ENCODE data around the gene TRPM3.

The TRPM3 gene

GRCh38 chr9:70947511-70947910 is 173.9 kb downstream of the TRPM3 start:
- no peaks in the 10 kb centered on the region for H3K9me2 ChIP-seq (replicated peaks; ENCODE audit: insufficient read depth, low read length)
- H3K27me3 ChIP-seq (replicated peaks; ENCODE audit: insufficient read depth, low read length) = no peaks in the 10 kb centered on the region
- no peak for TF ChIP-seq EZH2phosphoT487 (IDR thresholded peaks at IDR 0.05; ENCODE audit: low read length)
- DNase-seq = no peak
- H3K4me2 ChIP-seq (ENCODE audit: low read depth, low read length) = no peak overlapping the region
- H3K79me2 ChIP-seq (ENCODE audit: low read length) = no peaks in the 10 kb centered on the region
- no peak overlapping the region for H3K9ac ChIP-seq (ENCODE audit: low read length)
- H3K27ac ChIP-seq (ENCODE audit: low read length) = no peak overlapping the region
- H3F3A ChIP-seq (ENCODE audit: insufficient read depth, low read length) = no peaks in the 10 kb centered on the region
- H4K20me1 ChIP-seq (ENCODE audit: insufficient read depth, low read length) = no peaks in the 10 kb centered on the region
- no peaks in the 10 kb centered on the region for H3K9me3 ChIP-seq (replicated peaks; ENCODE audit: insufficient read depth, low read length)
- peaks cover 12% of the 10 kb centered on the region for H3K4me1 ChIP-seq (ENCODE audit: low read length)
- H3K36me3 ChIP-seq (replicated peaks; ENCODE audit: insufficient read depth, low read length) = no peaks in the 10 kb centered on the region
- no peak overlapping the region for H3K4me3 ChIP-seq (ENCODE audit: low read length)
- no peak overlapping the region for H2AFZ ChIP-seq (ENCODE audit: low read length)

GRCh38 chr9:70947086-70947485 is 174.3 kb downstream of the TRPM3 start:
- H3K4me3 ChIP-seq (ENCODE audit: low read length) = no peak overlapping the region
- H3K36me3 ChIP-seq (replicated peaks; ENCODE audit: insufficient read depth, low read length) = no peaks in the 10 kb centered on the region
- no peaks in the 10 kb centered on the region for H4K20me1 ChIP-seq (ENCODE audit: insufficient read depth, low read length)
- no peaks in the 10 kb centered on the region for H3K27me3 ChIP-seq (replicated peaks; ENCODE audit: insufficient read depth, low read length)
- H3F3A ChIP-seq (ENCODE audit: insufficient read depth, low read length) = no peaks in the 10 kb centered on the region
- H3K9me3 ChIP-seq (replicated peaks; ENCODE audit: insufficient read depth, low read length) = no peaks in the 10 kb centered on the region
- H3K9ac ChIP-seq (ENCODE audit: low read length) = no peak overlapping the region
- H3K4me1 ChIP-seq (ENCODE audit: low read length) = peaks cover 12% of the 10 kb centered on the region
- TF ChIP-seq EZH2phosphoT487 (IDR thresholded peaks at IDR 0.05; ENCODE audit: low read length) (no peak), CTCF (IDR thresholded peaks at IDR 0.05; ENCODE audit: low read length) (no peak), EZH2 (optimal IDR thresholded peaks at IDR 0.05; ENCODE audit: low read depth, low read length) (no peak)
- no peaks in the 10 kb centered on the region for H3K79me2 ChIP-seq (ENCODE audit: low read length)
- DNase-seq = no peak
- no peaks in the 10 kb centered on the region for H3K9me2 ChIP-seq (replicated peaks; ENCODE audit: insufficient read depth, low read length)
- no peak overlapping the region for H3K4me2 ChIP-seq (ENCODE audit: low read depth, low read length)
- no peak overlapping the region for H3K27ac ChIP-seq (ENCODE audit: low read length)
- no peak overlapping the region for H2AFZ ChIP-seq (ENCODE audit: low read length)

GRCh38 chr9:70945301-70945700 is 176.1 kb downstream of the TRPM3 start:
- H3K9me3 ChIP-seq (replicated peaks; ENCODE audit: insufficient read depth, low read length) = no peaks in the 10 kb centered on the region
- no peak overlapping the region for H3K4me3 ChIP-seq (ENCODE audit: low read length)
- H3K4me2 ChIP-seq (ENCODE audit: low read depth, low read length) = no peak overlapping the region
- H3K4me1 ChIP-seq (ENCODE audit: low read length) = peaks cover 12% of the 10 kb centered on the region
- no peak for DNase-seq
- no peaks in the 10 kb centered on the region for H3K79me2 ChIP-seq (ENCODE audit: low read length)
- no peak overlapping the region for H3K9ac ChIP-seq (ENCODE audit: low read length)
- no peaks in the 10 kb centered on the region for H3K36me3 ChIP-seq (replicated peaks; ENCODE audit: insufficient read depth, low read length)
- no peak overlapping the region for H2AFZ ChIP-seq (ENCODE audit: low read length)
- no peak overlapping the region for H3K27ac ChIP-seq (ENCODE audit: low read length)
- no peaks in the 10 kb centered on the region for H4K20me1 ChIP-seq (ENCODE audit: insufficient read depth, low read length)
- H3K27me3 ChIP-seq (replicated peaks; ENCODE audit: insufficient read depth, low read length) = no peaks in the 10 kb centered on the region
- H3F3A ChIP-seq (ENCODE audit: insufficient read depth, low read length) = no peaks in the 10 kb centered on the region
- no peaks in the 10 kb centered on the region for H3K9me2 ChIP-seq (replicated peaks; ENCODE audit: insufficient read depth, low read length)
- TF ChIP-seq EZH2 (optimal IDR thresholded peaks at IDR 0.05; ENCODE audit: low read depth, low read length) = no peak
- TF ChIP-seq EZH2phosphoT487 (IDR thresholded peaks at IDR 0.05; ENCODE audit: low read length) = no peak
- no peak for TF ChIP-seq CTCF (IDR thresholded peaks at IDR 0.05; ENCODE audit: low read length)

GRCh38 chr9:70941191-70941590 is 180.2 kb downstream of the TRPM3 start:
- H3K27me3 ChIP-seq (replicated peaks; ENCODE audit: insufficient read depth, low read length) = no peaks in the 10 kb centered on the region
- no peaks in the 10 kb centered on the region for H3K79me2 ChIP-seq (ENCODE audit: low read length)
- H3K27ac ChIP-seq (ENCODE audit: low read length) = no peak overlapping the region
- H3K4me1 ChIP-seq (ENCODE audit: low read length) = no peaks in the 10 kb centered on the region
- no peak for TF ChIP-seq EZH2phosphoT487 (IDR thresholded peaks at IDR 0.05; ENCODE audit: low read length)
- TF ChIP-seq CTCF (IDR thresholded peaks at IDR 0.05; ENCODE audit: low read length) = no peak
- no peak for TF ChIP-seq EZH2 (optimal IDR thresholded peaks at IDR 0.05; ENCODE audit: low read depth, low read length)
- DNase-seq = no peak
- no peak overlapping the region for H3K9ac ChIP-seq (ENCODE audit: low read length)
- H3K9me2 ChIP-seq (replicated peaks; ENCODE audit: insufficient read depth, low read length) = no peaks in the 10 kb centered on the region
- no peak overlapping the region for H2AFZ ChIP-seq (ENCODE audit: low read length)
- no peaks in the 10 kb centered on the region for H3K9me3 ChIP-seq (replicated peaks; ENCODE audit: insufficient read depth, low read length)
- no peaks in the 10 kb centered on the region for H4K20me1 ChIP-seq (ENCODE audit: insufficient read depth, low read length)
- no peaks in the 10 kb centered on the region for H3K36me3 ChIP-seq (replicated peaks; ENCODE audit: insufficient read depth, low read length)
- H3K4me3 ChIP-seq (ENCODE audit: low read length) = no peak overlapping the region
- no peak overlapping the region for H3K4me2 ChIP-seq (ENCODE audit: low read depth, low read length)
- no peaks in the 10 kb centered on the region for H3F3A ChIP-seq (ENCODE audit: insufficient read depth, low read length)
